GM23248 (cell line): ENCODE measurements around the gene RHEB.
"Not testable (repeated sequence)": the region's sequence is repeated elsewhere in the genome, so short reads cannot be mapped to it uniquely, and the experiment has no call there.

Source experiments
- EZH2 ChIP-seq: fragments of 200-600 bp; sonication (generic); IDR thresholded peaks from 2 replicates; pipeline ENCODE4 v1.6.1; 2018; ENCODE audit warnings: antibody characterized with exemption, mild to moderate bottlenecking; ENCODE audit not compliant: insufficient read depth, poor library complexity, severe bottlenecking
- EZH2phosphoT487 ChIP-seq: fragments of 200-600 bp; sonication (generic); IDR thresholded peaks from 2 replicates; pipeline ENCODE4 v1.6.1; 2018; ENCODE audit warnings: antibody characterized with exemption, moderate library complexity, mild to moderate bottlenecking, low read depth; ENCODE audit not compliant: insufficient read depth

DNA sequence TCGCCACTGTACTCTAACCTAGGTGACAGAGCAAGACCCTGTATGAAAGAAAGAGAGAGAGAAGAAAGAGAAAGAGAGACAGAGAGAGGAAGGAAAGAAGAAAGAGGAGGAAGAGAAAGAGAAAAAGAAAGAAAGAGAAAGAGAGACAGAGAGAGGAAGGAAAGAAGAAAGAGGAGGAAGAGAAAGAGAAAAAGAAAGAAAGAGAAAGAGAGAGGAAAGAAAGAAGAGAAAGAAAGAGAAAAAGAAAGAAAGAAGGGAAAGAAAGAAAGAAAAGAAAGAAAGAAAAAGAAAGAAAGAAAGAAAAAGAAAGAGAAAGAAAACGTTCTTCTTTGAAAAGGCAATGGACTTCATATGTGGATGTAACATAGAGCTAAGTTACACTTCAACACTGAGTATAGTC is 16.5 kb upstream of the RHEB start:
- not testable (repeated sequence) for TF ChIP-seq EZH2, EZH2phosphoT487
